ENCODE measurements around the gene RNU1-1. TPM values are rescaled to one million over a fixed set of nuclear protein-coding genes. Genes with fewer than 3 reads are reported as not detected.
"Not testable (repeated sequence)": the region's sequence is repeated elsewhere in the genome, so short reads cannot be mapped to it uniquely, and the experiment has no call there.

Gene RNU1-1
- total RNA-seq, result under 0.01 TPM in 2 replicates

- DNase-seq (ENCODE audit: extremely low read depth, low read depth, low spot score), result peak; percentile 37
Observed at GRCh38 chr1:16514107-16515055, at the start of gene RNU1-1. Gene RNU1-1, minus strand, starts transcription at chr1:16514285.

DNA sequence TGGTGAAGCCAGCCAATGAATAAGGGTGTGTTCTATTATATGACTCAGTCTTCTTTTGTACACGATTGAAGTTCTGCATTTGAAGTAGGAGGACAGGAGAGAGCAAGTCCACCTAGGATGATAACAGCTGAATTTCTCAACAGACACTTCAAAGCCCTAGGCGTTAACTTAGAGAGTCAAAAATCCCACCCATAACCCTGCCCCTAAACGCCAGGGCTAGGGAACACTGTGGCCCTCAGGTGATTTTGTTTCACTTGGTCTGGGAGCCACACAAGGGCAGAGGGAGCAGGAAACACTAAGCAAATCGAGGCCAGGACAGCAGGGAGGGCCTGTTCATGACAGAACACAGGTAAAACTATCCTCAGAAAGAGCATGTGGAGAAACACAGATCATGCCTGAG is 47.0 kb upstream of the RNU1-1 start:
- not testable (repeated sequence) for DNase-seq (ENCODE audit: extremely low read depth, low read depth, low spot score)

DNA sequence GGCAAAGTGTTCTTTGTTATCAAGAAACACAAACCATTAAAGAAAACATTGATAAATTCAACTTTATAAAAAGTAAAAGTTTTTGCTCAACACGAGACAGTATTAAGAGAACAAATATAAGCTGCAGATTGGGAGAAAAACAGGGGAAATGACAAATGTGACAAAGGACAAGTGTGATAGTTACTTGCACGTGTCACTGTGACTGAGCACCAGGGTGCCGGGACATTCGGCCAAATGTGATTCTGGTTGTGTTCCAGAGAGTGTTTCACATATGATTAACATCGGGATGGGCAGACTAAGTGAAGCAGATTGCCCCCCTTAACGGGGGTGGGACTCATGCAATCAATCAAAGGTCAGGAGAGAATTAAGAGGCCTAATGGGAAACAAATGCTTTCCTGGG is 46.4 kb upstream of the RNU1-1 start:
- not testable (repeated sequence) for DNase-seq (ENCODE audit: extremely low read depth, low read depth, low spot score)

- DNase-seq (ENCODE audit: extremely low read depth, low read depth, low spot score), result not testable (repeated sequence)
Observed at GRCh38 chr1:16559688-16560087, 45.6 kb upstream of the RNU1-1 start.

- not testable (repeated sequence) for DNase-seq (ENCODE audit: extremely low read depth, low read depth, low spot score)
Observed at GRCh38 chr1:16557034-16557433, 42.9 kb upstream of the RNU1-1 start.

DNA sequence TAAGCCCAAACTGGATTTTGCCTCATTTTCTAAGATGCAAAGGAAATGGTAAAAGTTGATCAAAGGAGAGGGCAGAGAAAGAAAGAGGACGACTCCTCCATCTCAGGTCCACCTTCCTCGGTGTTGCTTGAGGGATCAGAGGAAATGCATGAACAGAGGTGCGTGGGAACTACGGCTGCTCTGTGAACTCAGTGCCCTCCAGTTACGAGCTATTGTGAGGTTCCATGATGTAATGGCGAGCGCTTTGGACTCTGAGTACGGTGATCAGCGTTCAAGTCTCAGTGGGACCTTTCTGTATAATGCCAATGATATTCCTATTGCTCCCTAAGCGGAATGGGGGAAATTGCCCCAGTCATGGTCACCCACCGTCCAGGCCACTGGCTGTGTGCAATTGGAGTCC is 39.2 kb upstream of the RNU1-1 start:
- not testable (repeated sequence) for DNase-seq (ENCODE audit: extremely low read depth, low read depth, low spot score)

DNA sequence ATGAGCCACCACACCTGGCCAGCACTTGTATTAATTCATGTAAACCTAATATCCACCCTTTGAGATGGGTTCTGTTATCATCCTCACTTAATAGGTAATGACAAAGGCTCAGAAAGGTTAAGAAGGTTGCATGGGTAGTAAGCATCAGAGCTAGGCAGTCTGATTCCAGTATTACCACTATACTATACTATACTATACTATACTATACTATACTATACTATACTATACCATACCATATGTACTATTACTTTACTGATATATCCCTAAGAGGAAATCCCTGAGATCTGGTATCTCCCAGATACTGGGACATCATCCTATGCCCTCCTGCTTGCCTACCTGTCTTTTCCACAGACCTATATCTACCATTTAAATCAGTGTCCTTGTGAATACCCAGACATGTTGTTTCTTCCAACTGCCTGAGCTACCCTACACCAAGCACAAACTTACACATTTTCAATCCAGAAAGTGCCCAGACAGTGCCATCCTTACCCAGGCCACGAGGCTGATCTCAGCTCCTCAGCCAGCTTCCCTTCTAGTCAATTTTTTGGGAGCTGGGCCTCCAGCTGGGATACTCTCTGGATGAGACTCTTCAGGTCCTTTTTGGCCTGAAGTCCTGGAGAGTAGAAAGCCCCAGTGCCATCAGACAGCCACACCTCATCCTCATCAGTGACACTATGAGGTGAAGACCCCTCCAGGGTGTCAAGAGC is 36.3 kb upstream of the RNU1-1 start:
- DNase-seq (ENCODE audit: extremely low read depth, low read depth, low spot score), result not testable (repeated sequence)

GRCh38 chr1:16549545-16549944 is 35.5 kb upstream of the RNU1-1 start:
- not testable (repeated sequence) for DNase-seq (ENCODE audit: extremely low read depth, low read depth, low spot score)

- DNase-seq (ENCODE audit: extremely low read depth, low read depth, low spot score), result not testable (repeated sequence)
Observed at GRCh38 chr1:16547502-16548241, 33.6 kb upstream of the RNU1-1 start.

DNA sequence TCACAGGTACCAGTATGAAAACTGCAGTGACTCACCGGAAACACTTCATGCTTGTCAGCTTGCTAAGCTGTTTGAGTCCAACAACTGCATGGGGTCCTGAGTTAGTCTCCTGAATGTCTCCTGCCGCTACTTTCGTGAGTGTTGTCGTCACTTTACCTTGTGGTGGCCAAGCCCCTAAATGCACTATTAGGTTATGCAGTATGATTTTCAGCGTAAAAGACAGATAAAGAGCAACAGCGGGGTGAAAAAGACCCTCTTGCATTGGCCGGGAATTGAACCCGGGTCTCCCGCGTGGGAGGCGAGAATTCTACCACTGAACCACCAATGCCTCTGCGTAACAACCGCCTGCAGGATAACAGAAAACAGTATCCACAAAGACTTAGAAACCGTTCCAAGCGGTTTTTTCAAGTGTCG is 31.6 kb upstream of the RNU1-1 start:
- peak; percentile 45 for DNase-seq (ENCODE audit: extremely low read depth, low read depth, low spot score)

DNA sequence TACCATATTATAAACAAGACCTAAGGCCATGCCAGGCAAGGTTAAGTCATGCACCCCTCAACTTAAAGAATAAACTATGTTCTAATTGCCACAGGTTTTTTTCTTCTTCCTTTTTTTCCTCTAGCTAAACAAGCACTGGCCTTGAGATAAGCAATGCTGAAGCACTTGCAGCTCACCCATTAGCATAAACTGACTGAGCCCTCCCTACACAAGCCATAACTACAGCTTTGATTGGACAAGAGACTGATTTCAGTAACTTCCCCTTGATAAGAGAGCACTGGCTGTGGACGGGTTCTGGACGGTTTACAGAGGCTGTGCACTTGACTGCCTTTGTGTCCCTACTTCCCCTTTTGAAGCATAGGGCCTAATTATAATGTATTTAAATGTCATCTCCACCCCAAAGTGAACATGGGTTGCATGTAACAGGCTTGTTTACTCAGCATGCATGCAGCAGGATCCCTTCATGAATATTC is 26.4 kb upstream of the RNU1-1 start:
- DNase-seq (ENCODE audit: extremely low read depth, low read depth, low spot score), result not testable (repeated sequence)

DNA sequence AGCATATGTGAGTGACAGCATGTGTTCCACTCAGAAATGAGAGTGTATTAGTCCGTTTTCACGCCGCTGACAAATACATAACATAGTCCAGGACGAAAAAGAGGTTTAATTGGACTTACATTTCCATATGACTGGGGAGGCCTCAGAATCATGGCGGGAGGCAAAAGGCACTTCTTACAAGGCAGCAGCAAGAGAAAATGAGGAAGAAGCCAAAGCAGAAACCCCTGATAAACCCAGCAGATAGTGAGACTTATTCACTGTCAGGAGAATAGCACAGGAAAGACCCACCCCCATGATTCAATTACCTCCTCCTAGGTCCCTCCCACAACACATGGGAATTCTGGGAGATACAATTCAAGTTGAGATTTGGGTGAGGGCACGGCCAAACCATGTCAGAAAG is 23.4 kb upstream of the RNU1-1 start:
- DNase-seq (ENCODE audit: extremely low read depth, low read depth, low spot score), result not testable (repeated sequence)

DNA sequence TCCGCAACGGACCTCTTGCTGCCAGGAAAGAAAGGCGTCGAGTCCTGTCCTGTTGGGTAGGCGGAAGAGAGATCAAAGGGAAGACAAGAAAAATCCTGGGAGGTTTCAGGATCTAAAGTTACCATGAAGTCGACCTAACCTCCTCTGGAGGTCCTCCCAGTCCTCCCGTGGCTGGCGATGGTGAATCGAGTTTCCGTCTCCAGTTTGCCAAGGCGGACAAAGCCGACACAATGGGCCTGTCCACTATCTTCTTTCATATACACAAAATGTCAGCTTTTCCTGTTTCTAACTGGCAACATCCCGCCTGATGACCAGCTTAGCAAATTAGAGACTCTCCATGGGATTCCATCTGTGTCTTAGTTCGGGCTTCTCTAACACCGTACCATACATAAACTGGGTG is 22.7 kb upstream of the RNU1-1 start:
- not testable (repeated sequence) for DNase-seq (ENCODE audit: extremely low read depth, low read depth, low spot score)

DNA sequence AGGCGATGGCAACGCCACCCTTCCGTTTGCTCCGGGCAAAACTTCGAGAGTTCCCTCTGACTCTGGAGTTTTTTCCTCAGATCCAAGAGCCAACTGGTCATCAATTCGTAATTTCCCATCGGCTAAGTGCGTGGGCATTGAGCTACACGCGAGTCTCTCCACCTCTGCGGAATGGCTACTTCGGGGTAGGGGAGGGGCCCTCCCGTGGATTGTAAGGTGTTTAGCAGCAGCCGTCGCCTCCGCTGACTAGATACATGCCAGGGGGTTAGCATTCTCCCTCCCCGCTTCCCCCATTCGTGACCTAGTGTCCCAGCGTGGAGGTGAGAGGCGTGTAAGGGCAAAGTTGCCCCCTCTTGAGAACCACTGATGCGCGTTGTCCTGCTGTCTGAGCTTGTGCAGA is 21.8 kb upstream of the RNU1-1 start:
- DNase-seq (ENCODE audit: extremely low read depth, low read depth, low spot score), result not testable (repeated sequence)

GRCh38 chr1:16535487-16535886 is 21.4 kb upstream of the RNU1-1 start:
- DNase-seq (ENCODE audit: extremely low read depth, low read depth, low spot score), result not testable (repeated sequence)

DNA sequence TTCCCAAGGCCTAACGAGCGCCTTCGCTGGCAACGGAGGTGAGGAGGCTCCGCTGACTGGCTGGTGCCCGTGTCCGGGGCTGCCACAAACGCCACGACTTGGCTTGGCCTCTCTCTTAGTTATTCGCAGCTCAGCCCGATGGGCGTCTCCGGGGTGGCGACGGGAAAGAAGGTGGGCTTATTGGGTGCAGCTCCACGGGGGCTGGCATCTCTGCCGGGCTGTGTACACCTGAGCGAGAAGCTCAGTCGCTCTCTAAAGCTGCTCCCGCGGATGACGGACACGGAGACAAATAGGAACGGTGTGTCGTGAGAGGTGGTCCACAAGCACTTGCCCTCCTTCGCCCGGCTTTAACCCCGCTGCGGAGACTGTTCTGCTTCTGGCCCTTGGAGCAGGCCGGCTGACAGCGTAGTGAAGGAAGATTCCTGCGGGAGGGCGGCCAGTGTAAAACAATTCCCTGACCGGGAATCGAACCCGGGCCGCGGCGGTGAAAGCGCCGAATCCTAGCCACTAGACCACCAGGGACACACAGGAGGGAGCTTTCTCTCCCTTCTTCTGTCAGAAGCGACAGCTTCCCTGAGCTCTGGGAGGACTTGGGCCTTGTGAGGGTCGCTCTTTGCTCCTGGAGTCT is 20.9 kb upstream of the RNU1-1 start:
- DNase-seq (ENCODE audit: extremely low read depth, low read depth, low spot score), result not testable (repeated sequence)

- not testable (repeated sequence) for DNase-seq (ENCODE audit: extremely low read depth, low read depth, low spot score)
Observed at GRCh38 chr1:16534239-16534828, 20.2 kb upstream of the RNU1-1 start.

DNA sequence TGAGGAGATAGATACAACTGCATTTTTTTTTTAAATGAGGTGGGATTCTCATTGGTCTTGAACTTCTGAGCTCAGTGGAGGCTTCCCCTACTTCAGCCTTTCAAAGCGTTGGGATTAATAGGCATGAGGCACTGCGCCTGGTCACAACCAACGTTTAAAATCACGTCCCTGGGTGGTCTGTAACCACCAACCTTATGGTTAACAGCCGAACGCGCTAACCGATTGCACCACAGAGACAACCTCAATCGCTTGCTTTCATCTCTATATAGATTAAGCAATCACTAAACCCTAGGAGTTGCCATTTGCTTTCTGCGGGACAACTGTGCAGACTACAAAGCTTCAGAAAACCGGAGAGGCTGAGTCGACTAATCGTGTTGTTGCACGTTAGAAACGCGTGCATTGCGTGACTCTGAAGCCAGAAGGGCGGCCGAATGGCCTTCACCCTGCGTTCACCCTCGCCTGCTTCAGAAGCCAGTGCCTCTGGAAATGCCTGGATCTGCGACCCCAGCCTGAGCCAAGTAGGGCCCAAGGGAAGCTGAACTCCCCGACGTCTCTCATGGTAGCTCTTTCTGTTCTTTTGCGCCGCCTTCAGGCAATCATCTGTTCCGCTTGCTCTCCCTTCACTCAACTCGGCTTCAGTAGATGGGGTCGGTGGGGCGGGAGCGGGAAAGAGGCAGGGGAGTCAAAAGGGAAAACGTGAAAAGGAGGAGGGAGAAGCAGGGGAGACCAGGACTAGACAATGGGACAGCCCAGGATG is 18.3 kb upstream of the RNU1-1 start:
- DNase-seq (ENCODE audit: extremely low read depth, low read depth, low spot score), result not testable (repeated sequence)

DNA sequence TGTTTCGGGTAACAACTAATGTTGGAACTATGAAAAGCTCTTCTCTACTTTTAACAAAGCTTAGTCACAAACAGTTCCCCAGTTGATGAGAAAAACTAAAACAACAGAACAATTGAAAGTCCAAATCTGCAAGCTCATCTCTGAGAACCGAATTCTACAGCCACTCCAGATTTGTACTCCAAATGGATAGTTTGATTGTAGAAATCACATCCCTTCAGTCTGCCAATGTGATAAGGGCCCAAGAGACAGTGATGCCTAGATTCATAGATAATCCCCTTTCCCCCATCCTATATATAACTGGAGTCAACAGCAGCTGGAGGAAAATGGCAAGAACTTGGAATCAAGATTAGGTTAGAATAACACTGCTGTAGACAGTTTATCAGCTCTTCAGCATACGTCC is 14.3 kb upstream of the RNU1-1 start:
- DNase-seq (ENCODE audit: extremely low read depth, low read depth, low spot score), result not testable (repeated sequence)

All from glomerular endothelial cell (primary cell).